Germinal center (tissue), 1 donor: ENCODE measurements around the gene NUCB2.

Experiments
- DNase-seq: peaks from one replicate; pipeline ENCODE4 v3.0.0; 2012; ENCODE audit warnings: mixed read lengths, low spot score

NUCB2 gene

DNA sequence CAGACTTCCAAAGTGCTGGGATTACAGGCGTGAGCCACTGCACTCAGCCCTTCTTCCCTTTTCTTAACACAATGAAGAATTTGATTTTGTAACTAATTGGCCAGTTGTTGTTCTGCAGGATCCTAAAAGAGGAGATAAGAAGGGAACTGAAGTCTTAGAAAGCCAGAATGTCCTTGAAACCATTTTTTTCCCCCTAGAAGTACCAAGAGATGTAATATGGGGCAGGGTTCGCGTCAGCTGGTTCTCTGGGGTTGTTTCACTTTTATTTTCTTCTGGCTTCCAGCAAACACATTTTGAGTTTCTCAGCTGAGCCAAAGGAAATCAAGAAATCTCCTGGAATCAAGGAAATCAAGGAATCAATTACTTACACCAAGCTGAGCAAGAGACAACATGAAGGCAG is 7.6 kb upstream of the NUCB2 start:
- no peak for DNase-seq

GRCh38 chr11:17272801-17273200 is 3.7 kb upstream of the NUCB2 start:
- no peak for DNase-seq

DNA sequence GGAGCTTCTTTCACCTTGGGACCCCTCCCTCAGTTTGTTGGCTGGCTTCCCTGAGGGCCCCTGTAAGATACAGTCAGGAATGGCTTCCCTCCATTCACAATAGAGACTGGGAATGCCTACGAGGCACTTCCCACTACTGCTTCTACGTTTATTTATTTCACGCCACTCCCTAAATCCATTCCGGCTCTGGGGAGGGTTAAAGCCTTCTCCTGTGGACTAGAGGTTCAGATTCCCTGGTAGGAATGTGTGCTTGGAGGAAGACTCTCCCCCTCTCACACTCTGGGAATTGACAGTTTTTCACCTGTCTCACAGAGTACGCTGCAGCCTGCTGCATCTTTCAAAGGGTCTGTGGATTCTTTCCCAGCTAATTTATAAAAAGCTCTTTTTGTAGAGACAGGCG is 3.3 kb upstream of the NUCB2 start:
- DNase-seq, result no peak

DNA sequence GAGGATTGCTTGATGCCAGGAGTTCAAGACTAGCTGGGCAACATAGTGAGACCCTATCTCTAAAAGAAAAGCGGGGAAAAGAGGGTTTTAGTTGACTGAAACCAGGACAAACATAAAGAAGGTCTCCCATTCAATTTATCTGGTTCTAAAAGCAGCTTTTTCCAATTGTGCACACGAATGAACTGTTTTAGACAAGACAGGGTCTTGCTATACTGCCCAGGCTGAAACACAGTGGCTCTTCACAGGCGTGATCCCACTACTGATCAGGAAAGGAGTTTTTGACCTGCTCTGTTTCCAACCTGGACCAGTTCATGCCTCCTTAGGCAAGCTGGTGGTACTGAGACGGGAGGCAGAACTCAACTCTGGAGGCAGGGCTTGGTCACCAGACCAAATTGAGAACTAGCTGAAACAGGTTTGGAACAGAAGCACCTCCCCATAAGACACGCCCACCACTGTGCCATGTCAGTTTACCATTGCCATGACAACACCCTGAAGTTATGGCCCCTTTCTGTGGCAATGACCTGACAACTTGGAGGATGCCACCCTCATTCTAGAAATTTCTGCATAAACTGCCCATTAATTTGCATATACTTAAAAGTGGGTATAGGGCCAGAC is 2.8 kb upstream of the NUCB2 start:
- no peak for DNase-seq

DNA sequence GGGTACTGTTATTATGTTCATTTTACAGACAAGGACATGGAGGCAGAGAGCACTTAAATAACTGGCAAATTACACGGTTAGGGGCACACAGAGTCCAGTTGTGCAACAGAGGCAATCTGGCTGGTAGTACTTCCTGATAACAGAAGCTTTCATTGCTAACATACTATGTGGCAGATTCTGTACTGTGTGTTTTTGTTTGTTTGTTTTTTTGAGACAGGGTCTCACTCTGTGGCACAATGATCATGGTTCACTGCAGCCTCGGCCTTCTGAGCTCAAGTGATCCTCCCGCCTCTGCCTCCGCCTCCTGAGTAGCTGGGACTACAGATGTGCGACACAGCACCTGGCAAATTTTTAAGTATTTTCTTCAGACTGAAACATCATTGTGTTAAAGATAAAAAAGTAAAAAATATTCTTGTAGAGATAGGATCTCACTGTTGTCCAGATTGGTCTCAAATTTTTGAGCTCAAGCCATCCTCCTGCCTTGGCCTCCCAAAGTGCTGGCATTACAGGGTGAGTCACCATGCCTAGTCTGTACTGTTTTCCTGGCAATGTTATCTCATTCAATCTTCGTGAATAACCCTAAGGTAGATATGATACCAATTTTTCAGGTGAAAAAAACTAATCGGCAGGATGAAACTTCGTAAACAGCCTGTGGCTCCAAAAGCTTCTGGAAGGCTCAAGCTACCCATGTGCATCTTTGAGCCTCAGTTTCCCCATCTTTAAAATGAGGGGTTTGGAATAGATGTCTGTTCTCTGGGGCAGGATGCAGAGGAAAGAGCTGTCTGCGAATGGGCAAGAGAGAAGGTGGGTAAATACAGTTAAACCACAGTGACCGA is 921 bp upstream of the NUCB2 start:
- DNase-seq, result no peak

DNA sequence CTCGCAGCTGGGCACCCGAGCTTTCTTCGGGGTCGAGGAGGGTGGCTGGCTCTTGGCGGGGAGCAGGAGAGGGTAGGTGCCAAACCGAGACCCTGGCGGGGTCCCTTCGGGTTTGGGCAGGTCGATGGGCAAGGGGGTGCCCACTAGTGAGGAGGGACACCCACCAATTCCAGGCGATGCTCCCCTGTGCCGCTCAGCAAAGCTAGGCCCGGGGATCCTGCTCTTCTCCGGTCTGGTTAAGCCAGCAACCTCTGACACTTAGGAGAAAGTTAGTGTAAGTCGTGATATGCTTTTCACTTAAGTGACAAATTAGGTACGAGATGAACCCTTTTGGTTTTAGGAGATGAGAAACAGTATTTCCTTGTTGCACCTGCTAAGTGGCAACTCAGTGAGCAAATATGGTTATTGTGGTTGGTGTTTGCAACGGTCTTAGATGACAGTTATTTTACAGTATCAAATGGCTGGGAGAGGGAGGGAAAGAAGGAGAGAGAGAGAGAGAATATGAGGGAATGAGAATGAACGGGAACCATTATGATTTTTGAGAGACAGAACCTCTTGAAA is 565 bp downstream of the NUCB2 start:
- DNase-seq, result peak; percentile 42

- no peak for DNase-seq
Observed at GRCh38 chr11:17280494-17281127, 4.1 kb downstream of the NUCB2 start.

DNA sequence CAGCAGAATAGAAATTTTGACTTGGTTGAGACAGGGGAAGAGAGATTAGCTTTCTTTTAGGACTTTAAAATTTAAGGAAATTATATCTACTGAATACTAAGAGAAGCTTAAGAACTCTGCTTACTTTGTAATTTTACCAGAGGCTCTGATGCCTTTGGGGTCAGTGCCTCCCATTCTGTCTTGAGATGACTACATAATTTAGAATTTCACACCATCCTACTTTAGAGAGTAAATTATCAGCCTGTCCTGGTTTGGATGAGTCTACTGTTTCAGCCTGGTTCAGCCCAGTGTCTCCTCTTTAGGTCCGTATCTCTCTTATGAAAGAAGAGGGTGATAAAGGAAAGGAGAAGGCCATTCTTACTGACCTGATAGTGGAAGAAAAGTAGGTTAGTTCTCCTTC is 9.8 kb downstream of the NUCB2 start:
- no peak for DNase-seq

GRCh38 chr11:17287058-17287457 is 10.5 kb downstream of the NUCB2 start:
- no peak for DNase-seq

DNA sequence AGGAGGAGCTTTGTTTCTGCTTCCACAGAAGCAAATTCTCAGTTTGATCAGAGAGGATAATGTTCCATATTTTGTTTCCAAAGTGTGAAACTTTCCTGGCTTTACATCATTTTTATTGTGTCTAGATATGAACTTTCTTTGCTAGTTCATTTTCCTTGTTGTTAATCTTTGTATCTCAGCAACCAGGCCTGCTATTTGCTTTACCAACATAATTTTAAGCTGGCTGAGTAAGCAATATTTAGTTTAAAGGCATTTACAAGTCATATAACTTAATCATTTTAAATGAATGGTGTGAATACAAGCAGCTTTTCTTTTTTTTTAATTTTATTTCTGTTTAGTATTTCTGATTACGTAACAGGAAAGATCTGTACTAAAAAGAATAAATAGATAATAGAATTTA is 15.2 kb downstream of the NUCB2 start:
- DNase-seq, result no peak

GRCh38 chr11:17293311-17293710 is 16.8 kb downstream of the NUCB2 start:
- DNase-seq, result no peak

DNA sequence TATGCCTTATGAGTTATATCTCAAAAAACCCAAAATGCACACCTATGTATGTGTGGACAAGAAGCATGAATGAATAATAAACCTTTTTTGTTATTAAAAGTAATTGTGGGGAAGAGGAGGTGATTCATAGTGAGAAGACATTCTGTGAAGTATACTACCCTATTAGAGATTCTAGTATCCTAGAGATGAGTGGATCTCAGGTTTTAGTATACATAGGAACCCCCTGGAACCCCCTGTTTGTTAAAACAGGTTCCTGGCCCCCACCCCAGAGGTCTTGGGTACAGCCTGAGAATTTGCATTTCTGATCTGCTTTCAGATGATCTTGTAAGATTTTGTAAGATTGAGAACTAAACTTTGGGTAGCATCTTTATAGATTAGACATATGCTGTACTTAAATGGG is 17.5 kb downstream of the NUCB2 start:
- DNase-seq, result no peak

GRCh38 chr11:17296852-17297559 is 20.5 kb downstream of the NUCB2 start:
- DNase-seq, result no peak

- DNase-seq, result no peak
Observed at GRCh38 chr11:17298302-17298701, 21.8 kb downstream of the NUCB2 start.

DNA sequence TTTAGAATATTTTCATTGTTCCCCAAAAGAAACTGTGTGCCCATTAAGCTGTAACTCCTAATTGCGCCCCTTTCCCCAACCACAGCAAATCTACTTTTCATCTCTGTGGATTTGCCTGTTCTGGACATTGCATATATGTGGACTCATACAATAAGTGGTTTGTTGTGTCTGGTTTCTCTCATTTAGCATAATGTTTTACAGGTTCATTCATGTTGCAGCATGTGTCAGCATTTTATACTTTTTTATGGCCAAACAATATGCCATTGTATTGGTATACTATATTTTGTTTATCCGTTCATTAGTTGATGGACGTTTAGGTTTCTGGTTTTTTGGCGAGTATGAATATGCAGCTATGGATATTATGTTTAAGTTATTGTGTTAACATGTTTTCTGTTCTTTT is 23.8 kb downstream of the NUCB2 start:
- no peak for DNase-seq

DNA sequence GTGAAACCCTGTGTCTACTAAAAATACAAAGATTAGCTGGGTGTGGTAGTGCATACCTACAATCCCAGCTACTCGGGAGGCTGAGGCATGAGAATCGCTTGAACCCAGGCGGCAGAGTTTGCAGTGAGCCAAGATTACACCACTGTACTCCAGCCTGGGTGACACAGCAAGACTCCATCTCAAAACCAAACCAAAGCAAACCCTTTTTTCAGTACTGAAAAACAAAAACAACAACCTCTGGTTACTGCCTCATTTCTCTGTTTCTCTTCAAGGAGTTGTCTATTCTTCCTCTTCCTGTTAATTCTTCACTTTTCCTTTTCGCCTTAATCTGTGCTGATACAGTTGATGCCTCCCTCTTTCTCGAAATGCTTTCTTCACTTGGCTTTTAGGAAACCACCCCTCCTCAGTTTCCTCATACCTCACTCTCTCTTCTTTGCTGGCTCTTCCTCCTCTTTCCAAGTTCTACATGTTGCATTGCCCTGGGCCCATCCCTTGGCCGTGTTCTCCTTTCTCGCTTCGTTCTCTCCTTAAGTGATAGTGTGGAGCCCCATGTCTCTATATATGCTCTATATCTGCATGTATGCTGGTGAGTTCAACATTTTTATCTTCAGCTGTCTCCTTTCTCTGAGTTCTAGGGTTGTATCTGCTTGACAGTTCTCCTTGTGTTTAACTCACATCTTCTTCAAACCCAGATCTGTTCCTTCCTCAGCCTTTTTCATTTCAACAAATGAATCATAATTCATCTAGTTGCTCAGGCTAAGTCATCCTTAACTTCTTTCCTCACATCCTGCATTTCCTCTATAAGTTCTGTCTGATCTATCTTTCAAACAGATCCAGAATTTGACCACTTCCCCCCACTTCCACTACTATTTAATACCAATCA is 37.1 kb downstream of the NUCB2 start:
- DNase-seq, result no peak

GRCh38 chr11:17314232-17314547 is 37.7 kb downstream of the NUCB2 start:
- DNase-seq, result no peak

GRCh38 chr11:17314904-17315426 is 38.4 kb downstream of the NUCB2 start:
- no peak for DNase-seq

- DNase-seq, result no peak
Observed at GRCh38 chr11:17328871-17329494, 52.4 kb downstream of the NUCB2 start.

DNA sequence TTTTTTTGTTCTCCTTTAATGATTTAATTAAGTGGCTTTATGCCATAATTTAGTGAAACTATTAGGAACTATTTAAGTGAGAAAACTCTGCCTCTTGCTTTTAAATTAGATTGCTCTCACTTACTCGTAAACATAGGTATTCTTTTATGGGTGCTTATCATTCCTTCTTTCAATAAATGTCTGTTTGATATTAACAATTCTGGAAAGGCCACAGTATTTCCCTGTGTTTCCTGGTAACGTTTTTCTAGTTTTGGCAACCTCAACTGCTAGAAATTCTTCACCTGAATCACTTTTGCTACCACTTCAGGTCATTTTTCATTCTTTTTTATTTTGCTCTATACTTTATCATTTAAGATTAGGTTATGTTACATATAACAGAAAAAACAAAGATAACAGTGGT is 55.1 kb downstream of the NUCB2 start:
- no peak for DNase-seq
